ENCODE results near the gene SOAT2. TPM values are rescaled to one million over a fixed set of nuclear protein-coding genes. Genes with fewer than 3 reads are reported as not detected.

The SOAT2 gene
- polyA plus RNA-seq, 1 donor (not counting 4 experiments of a cell fraction or from before 2014, with no cell fraction given), result not detected

DNA sequence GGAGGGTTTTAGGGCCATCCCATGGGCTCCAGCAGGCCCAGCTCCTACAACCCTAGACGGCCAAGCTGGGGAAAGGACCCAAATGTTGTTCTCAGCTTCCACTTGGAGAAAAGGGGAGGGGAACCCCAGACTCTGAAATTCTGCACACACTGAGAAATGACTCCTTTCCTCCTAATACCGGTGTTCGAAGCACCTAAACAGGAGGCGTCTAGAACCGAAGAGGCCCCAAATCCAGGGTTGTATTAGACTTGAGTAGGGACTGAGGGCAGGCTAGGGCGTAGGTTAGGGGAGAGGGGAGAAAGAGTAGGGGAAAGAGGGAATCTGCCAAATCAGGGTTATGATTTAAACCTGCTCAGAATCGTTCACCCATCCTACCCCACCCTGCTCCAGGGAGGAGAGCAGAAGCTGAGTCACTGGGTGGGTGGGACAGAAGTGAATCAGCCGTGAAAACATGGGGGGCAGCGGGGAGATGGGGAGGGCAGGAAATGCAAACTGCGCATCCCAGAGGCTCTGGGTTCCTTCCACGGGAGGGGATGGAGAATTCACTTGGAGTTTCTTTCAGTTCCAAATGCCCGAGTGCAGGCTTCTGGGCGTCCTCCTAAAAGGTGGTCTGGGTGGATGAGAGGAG, 4.8 kb upstream of the SOAT2 start:
- H3K4me2 ChIP-seq (ENCODE audit: control insufficient read depth, extremely low read depth, insufficient read depth, low read depth, low read length), result peak overlapping the region; percentile 99
- FAIRE-seq (peak; percentile 79), DNase-seq (ENCODE audit: low read depth, low spot score) (no peak)
- H3K9me3 ChIP-seq (ENCODE audit: control insufficient read depth, low read depth, low read length), result no peaks in the 10 kb centered on the region
- H3K4me3 ChIP-seq (ENCODE audit: control insufficient read depth in 2 of 3, extremely low read depth in 1 of 3, insufficient read depth in 2 of 3, low read depth in 1 of 3, low read length in 3 of 3), result peak overlapping the region; percentile 48 to 76 (median 74)
- H2AFZ ChIP-seq (ENCODE audit: control insufficient read depth, low read length), result peak overlapping the region; percentile 89
- H3K79me2 ChIP-seq (ENCODE audit: control insufficient read depth, insufficient read depth, low read length), result no peaks in the 10 kb centered on the region
- dilution Hi-C loops (cut with MboI; ENCODE audit: extremely low pct_ligation_motif_present, low sequenced_read_pairs), result no loop called here
- H3K36me3 ChIP-seq (ENCODE audit: control insufficient read depth in 2 of 2, extremely low read depth in 1 of 2, insufficient read depth in 2 of 2, low read length in 2 of 2), result no peaks in the 10 kb centered on the region
- H3K4me1 ChIP-seq (ENCODE audit: control insufficient read depth, extremely low read depth, insufficient read depth, low read length), result peaks cover 32% of the 10 kb centered on the region
- H3K9ac ChIP-seq (ENCODE audit: control insufficient read depth, extremely low read depth, insufficient read depth, low read length), result peak overlapping the region; percentile 48
- H3K9me1 ChIP-seq (ENCODE audit: control insufficient read depth, extremely low read depth, insufficient read depth, low read length), result no peaks in the 10 kb centered on the region
- no peaks in the 10 kb centered on the region for H4K20me1 ChIP-seq (ENCODE audit: control insufficient read depth, extremely low read depth, insufficient read depth, low read length)
- TF ChIP-seq EZH2 (IDR thresholded peaks at IDR 0.05; ENCODE audit: low read length), result no peak
- TF ChIP-seq, protein P1, sequence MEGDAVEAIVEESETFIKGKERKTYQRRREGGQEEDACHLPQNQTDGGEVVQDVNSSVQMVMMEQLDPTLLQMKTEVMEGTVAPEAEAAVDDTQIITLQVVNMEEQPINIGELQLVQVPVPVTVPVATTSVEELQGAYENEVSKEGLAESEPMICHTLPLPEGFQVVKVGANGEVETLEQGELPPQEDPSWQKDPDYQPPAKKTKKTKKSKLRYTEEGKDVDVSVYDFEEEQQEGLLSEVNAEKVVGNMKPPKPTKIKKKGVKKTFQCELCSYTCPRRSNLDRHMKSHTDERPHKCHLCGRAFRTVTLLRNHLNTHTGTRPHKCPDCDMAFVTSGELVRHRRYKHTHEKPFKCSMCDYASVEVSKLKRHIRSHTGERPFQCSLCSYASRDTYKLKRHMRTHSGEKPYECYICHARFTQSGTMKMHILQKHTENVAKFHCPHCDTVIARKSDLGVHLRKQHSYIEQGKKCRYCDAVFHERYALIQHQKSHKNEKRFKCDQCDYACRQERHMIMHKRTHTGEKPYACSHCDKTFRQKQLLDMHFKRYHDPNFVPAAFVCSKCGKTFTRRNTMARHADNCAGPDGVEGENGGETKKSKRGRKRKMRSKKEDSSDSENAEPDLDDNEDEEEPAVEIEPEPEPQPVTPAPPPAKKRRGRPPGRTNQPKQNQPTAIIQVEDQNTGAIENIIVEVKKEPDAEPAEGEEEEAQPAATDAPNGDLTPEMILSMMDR (optimal IDR thresholded peaks at IDR 0.05 in 1 of 3, IDR thresholded peaks at IDR 0.05 in 1 of 3, conservative IDR thresholded peaks at IDR 0.05 in 1 of 3; ENCODE audit: extremely low read depth in 1 of 3, insufficient read depth in 2 of 3, low read length in 3 of 3), result no peak
- H3K27ac ChIP-seq (ENCODE audit: control insufficient read depth, insufficient read depth, low read length), result peak overlapping the region; percentile 84
- no peaks in the 10 kb centered on the region for H3K27me3 ChIP-seq (ENCODE audit: control insufficient read depth, extremely low read depth, insufficient read depth, low read length)

DNA sequence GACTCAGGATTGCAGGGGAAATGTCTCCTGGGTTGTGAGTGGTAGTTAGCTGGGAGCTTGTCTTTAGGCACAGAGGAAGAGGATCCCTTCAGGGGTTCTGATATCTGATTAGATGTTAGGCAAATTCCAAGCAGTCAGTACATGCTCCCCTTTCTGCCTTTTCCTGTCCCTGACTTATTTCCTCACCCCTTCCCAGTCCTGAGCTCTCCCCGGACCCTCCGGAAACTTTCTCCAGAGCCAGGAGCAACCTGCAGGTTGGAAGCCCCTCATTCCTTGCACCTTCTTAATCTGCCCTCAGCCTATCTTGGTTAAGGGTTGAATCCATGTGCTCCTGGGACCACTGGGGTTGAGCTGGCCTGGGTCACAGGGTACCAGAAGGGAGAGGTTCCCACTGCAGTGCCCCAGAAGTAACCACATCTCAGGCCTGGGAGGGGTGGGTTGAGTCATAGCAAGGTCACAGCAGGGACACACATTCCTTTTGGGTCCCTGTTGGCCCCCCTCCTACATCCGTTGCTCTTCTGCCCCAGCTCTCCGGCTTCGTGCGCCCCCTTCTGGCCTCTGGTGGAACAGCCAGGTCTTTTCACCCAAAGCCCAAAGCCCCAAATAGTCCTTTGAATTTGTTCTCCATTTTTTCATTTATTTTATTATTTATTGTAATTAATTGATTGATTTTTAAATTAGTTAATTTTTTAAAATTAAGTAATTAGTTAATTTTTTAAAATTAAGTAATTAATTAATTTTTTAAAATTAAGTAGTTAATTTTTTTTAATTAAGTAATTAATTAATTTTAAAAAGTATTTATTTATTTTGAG, 4.0 kb upstream of the SOAT2 start:
- H3K79me2 ChIP-seq (ENCODE audit: control insufficient read depth, insufficient read depth, low read length), result no peaks in the 10 kb centered on the region
- FAIRE-seq (peak; percentile 69), DNase-seq (ENCODE audit: low read depth, low spot score) (peak; percentile 84)
- H2AFZ ChIP-seq (ENCODE audit: control insufficient read depth, low read length), result peak overlapping the region; percentile 89
- no peaks in the 10 kb centered on the region for H3K36me3 ChIP-seq (ENCODE audit: control insufficient read depth in 2 of 2, extremely low read depth in 1 of 2, insufficient read depth in 2 of 2, low read length in 2 of 2)
- H4K20me1 ChIP-seq (ENCODE audit: control insufficient read depth, extremely low read depth, insufficient read depth, low read length), result no peaks in the 10 kb centered on the region
- H3K4me1 ChIP-seq (ENCODE audit: control insufficient read depth, extremely low read depth, insufficient read depth, low read length), result peaks cover 32% of the 10 kb centered on the region
- peak overlapping the region; percentile 99 for H3K4me2 ChIP-seq (ENCODE audit: control insufficient read depth, extremely low read depth, insufficient read depth, low read depth, low read length)
- TF ChIP-seq, protein P1 (optimal IDR thresholded peaks at IDR 0.05 in 1 of 3, IDR thresholded peaks at IDR 0.05 in 1 of 3, conservative IDR thresholded peaks at IDR 0.05 in 1 of 3; ENCODE audit: extremely low read depth in 1 of 3, insufficient read depth in 2 of 3, low read length in 3 of 3), result peak; percentile 78 to 91 (median 82)
- no peak for TF ChIP-seq EZH2 (IDR thresholded peaks at IDR 0.05; ENCODE audit: low read length)
- H3K27ac ChIP-seq (ENCODE audit: control insufficient read depth, insufficient read depth, low read length), result peak overlapping the region; percentile 84
- H3K27me3 ChIP-seq (ENCODE audit: control insufficient read depth, extremely low read depth, insufficient read depth, low read length), result no peaks in the 10 kb centered on the region
- dilution Hi-C loops (cut with MboI; ENCODE audit: extremely low pct_ligation_motif_present, low sequenced_read_pairs), result no loop called here
- H3K4me3 ChIP-seq (ENCODE audit: control insufficient read depth in 2 of 3, extremely low read depth in 1 of 3, insufficient read depth in 2 of 3, low read depth in 1 of 3, low read length in 3 of 3), result peak overlapping the region in 2 of 3 experiments; percentile 74 to 76
- no peaks in the 10 kb centered on the region for H3K9me1 ChIP-seq (ENCODE audit: control insufficient read depth, extremely low read depth, insufficient read depth, low read length)
- no peaks in the 10 kb centered on the region for H3K9me3 ChIP-seq (ENCODE audit: control insufficient read depth, low read depth, low read length)
- H3K9ac ChIP-seq (ENCODE audit: control insufficient read depth, extremely low read depth, insufficient read depth, low read length), result peak overlapping the region; percentile 48

All from keratinocyte (primary cell).